Trophoblast cell (in vitro differentiated cells and primary cell): ENCODE results near the gene TTLL1.

Source experiments
- DNase-seq, 2 donors: peaks; one replicate each; pipeline ENCODE4 v3.0.0-alpha.2; 2016
- H2AFZ ChIP-seq: 2 replicates; pipeline ENCODE4 v1.6.1; 2013; ENCODE audit warnings: low read length, moderate library complexity, mild to moderate bottlenecking; ENCODE audit not compliant: insufficient read depth, poor library complexity
- H2AK5ac ChIP-seq: 2 replicates; pipeline ENCODE4 v1.6.1; 2013; ENCODE audit warnings: mild to moderate bottlenecking, low read length
- H2BK120ac ChIP-seq: 2 replicates; pipeline ENCODE4 v1.6.1; 2013; ENCODE audit warnings: low read length, mild to moderate bottlenecking, moderate library complexity; ENCODE audit not compliant: insufficient read depth, poor library complexity
- H2BK12ac ChIP-seq: 2 replicates; pipeline ENCODE4 v1.6.1; 2013; ENCODE audit warnings: mild to moderate bottlenecking, low read length, moderate library complexity
- H2BK5ac ChIP-seq: 2 replicates; pipeline ENCODE4 v1.6.1; 2013; ENCODE audit warnings: low read length, low read depth, moderate library complexity, mild to moderate bottlenecking; ENCODE audit not compliant: poor library complexity
- H3K14ac ChIP-seq: 2 replicates; pipeline ENCODE4 v1.6.1; 2013; ENCODE audit warnings: mild to moderate bottlenecking, low read length
- H3K18ac ChIP-seq: 2 replicates; pipeline ENCODE4 v1.6.1; 2013; ENCODE audit warnings: mild to moderate bottlenecking, low read length
- H3K23ac ChIP-seq: 2 replicates; pipeline ENCODE4 v1.6.1; 2013; ENCODE audit warnings: low read length
- H3K27ac ChIP-seq: 2 replicates; pipeline ENCODE4 v1.5.1; 2013; ENCODE audit warnings: low read depth, mild to moderate bottlenecking, inconsistent platforms, low read length, moderate library complexity
- H3K27me3 ChIP-seq: 2 replicates; pipeline ENCODE4 v1.6.1; 2013; ENCODE audit warnings: inconsistent platforms, mild to moderate bottlenecking, low read length, moderate library complexity; ENCODE audit not compliant: insufficient read depth
- H3K36me3 ChIP-seq, 2 experiments: 1 replicate in 1 of 2; 2 replicates in 1 of 2; pipeline ENCODE4 v1.6.1; 2013; ENCODE audit warnings: low read length in 2 of 2, mild to moderate bottlenecking in 2 of 2, moderate library complexity in 1 of 2; ENCODE audit not compliant: insufficient read depth in 2 of 2, control insufficient read depth in 1 of 2
- H3K4ac ChIP-seq: 2 replicates; pipeline ENCODE4 v1.6.1; 2013; ENCODE audit warnings: low read depth, mild to moderate bottlenecking, low read length, moderate library complexity
- H3K4me1 ChIP-seq, 2 experiments: 1 replicate in 1 of 2; 2 replicates in 1 of 2; pipeline ENCODE4 v1.6.1; 2013; ENCODE audit warnings: low read length in 2 of 2, mild to moderate bottlenecking in 2 of 2, moderate library complexity in 1 of 2; ENCODE audit not compliant: insufficient read depth in 2 of 2, control insufficient read depth in 1 of 2
- H3K4me2 ChIP-seq: 2 replicates; pipeline ENCODE4 v1.6.1; 2013; ENCODE audit warnings: inconsistent platforms, mild to moderate bottlenecking, low read length, moderate library complexity
- H3K4me3 ChIP-seq: 2 replicates; pipeline ENCODE4 v1.5.1; 2013; ENCODE audit warnings: mild to moderate bottlenecking, low read depth, low read length, inconsistent platforms
- H3K79me1 ChIP-seq: one replicate; pipeline ENCODE4 v1.6.1; 2013; ENCODE audit warnings: low read length
- H3K79me2 ChIP-seq: 2 replicates; pipeline ENCODE4 v1.6.1; 2013; ENCODE audit warnings: low read length, mild to moderate bottlenecking; ENCODE audit not compliant: control insufficient read depth, insufficient read depth, poor library complexity
- H3K9ac ChIP-seq: 2 replicates; pipeline ENCODE4 v1.6.1; 2013; ENCODE audit warnings: mild to moderate bottlenecking, low read length
- H3K9me3 ChIP-seq: 2 replicates; pipeline ENCODE4 v1.6.1; 2013; ENCODE audit warnings: low read depth, mild to moderate bottlenecking, control low read depth, inconsistent platforms, low read length; ENCODE audit not compliant: insufficient read depth
- H4K12ac ChIP-seq: 2 replicates; pipeline ENCODE4 v1.6.1; 2013; ENCODE audit warnings: low read depth, mild to moderate bottlenecking, low read length, moderate library complexity
- H4K8ac ChIP-seq: 2 replicates; pipeline ENCODE4 v1.6.1; 2013; ENCODE audit warnings: low read depth, mild to moderate bottlenecking, low read length, moderate library complexity
- H4K91ac ChIP-seq: one replicate; pipeline ENCODE4 v1.6.1; 2013; ENCODE audit warnings: low read depth, mild to moderate bottlenecking, low read length, moderate library complexity
- WGBS: extraction: QIAGEN DNeasy Blood & Tissue Kit; methylation state at CpG from one replicate; pipeline ENCODE4 v1.1.7; 2013; ENCODE audit warnings: missing lambda C conversion rate; ENCODE audit not compliant: insufficient read length, insufficient coverage; ENCODE audit errors: extremely low coverage; 5-methylcytosine and 5-hydroxymethylcytosine counted together

TTLL1 gene

GRCh38 chr22:43101306-43101705, 12.1 kb upstream of the TTLL1 start:
- Histone ChIP-seq H3K27ac (peak overlapping the region; percentile 95), H4K12ac (no peak overlapping the region), H3K27me3 (no peaks in the 10 kb centered on the region), H3K9me3 (peaks cover 14% of the 10 kb centered on the region), H3K9ac (no peak overlapping the region), H3K79me2 (peaks cover 5% of the 10 kb centered on the region), H2AK5ac (peak overlapping the region; percentile 19), H4K91ac (peak overlapping the region; percentile 67), H4K8ac (peak overlapping the region; percentile 18), H3K36me3 (peaks cover 0 to 5% of the 10 kb centered on the region in 2 experiments), H3K79me1 (peaks cover 16% of the 10 kb centered on the region), H3K18ac (peak overlapping the region; percentile 25), H3K14ac (no peak overlapping the region), H2BK120ac (peak overlapping the region; percentile 9), H3K23ac (no peak overlapping the region), H2AFZ (no peak overlapping the region), H3K4ac (no peak overlapping the region), H2BK5ac (peak overlapping the region; percentile 78), H3K4me3 (no peak overlapping the region), H2BK12ac (peak overlapping the region; percentile 32), H3K4me1 (peaks cover 24 to 27% of the 10 kb centered on the region in 2 experiments), H3K4me2 (no peak overlapping the region)
- DNase-seq = no peak
- no CpG with 5 or more reads among the region's 7 CpGs for WGBS

- H3K27me3 ChIP-seq = no peaks in the 10 kb centered on the region
- H2BK5ac ChIP-seq = peak overlapping the region; percentile 88
- no peak overlapping the region for H3K9ac ChIP-seq
- peaks cover 16% of the 10 kb centered on the region for H3K79me1 ChIP-seq
- peak overlapping the region; percentile 64 for H3K14ac ChIP-seq
- peak overlapping the region; percentile 78 for H2BK12ac ChIP-seq
- H3K4ac ChIP-seq = peak overlapping the region; percentile 53
- peaks cover 24 to 27% of the 10 kb centered on the region in 2 experiments for H3K4me1 ChIP-seq
- WGBS = no CpG with 5 or more reads among the region's 5 CpGs
- peaks cover 18% of the 10 kb centered on the region for H3K9me3 ChIP-seq
- peak overlapping the region; percentile 92 for H4K91ac ChIP-seq
- H4K12ac ChIP-seq = no peak overlapping the region
- H3K27ac ChIP-seq = peak overlapping the region; percentile 95
- H3K18ac ChIP-seq = peak overlapping the region; percentile 45
- H2BK120ac ChIP-seq = peak overlapping the region; percentile 90
- no peak overlapping the region for H3K4me3 ChIP-seq
- H2AFZ ChIP-seq = no peak overlapping the region
- peaks cover 5% of the 10 kb centered on the region for H3K79me2 ChIP-seq
- peak; percentile 70 to 85 for DNase-seq
- peak overlapping the region; percentile 64 for H4K8ac ChIP-seq
- peak overlapping the region; percentile 11 for H3K4me2 ChIP-seq
- H3K36me3 ChIP-seq = peaks cover 0 to 5% of the 10 kb centered on the region in 2 experiments
- no peak overlapping the region for H3K23ac ChIP-seq
- H2AK5ac ChIP-seq = peak overlapping the region; percentile 56
Observed at GRCh38 chr22:43100225-43100624, 11.0 kb upstream of the TTLL1 start.

- Histone ChIP-seq H3K14ac (peak overlapping the region; percentile 23), H2BK120ac (peak overlapping the region; percentile 57), H3K4me1 (peaks cover 26 to 27% of the 10 kb centered on the region in 2 experiments), H2BK12ac (peak overlapping the region; percentile 86), H3K4me2 (peak overlapping the region; percentile 14), H3K4ac (peak overlapping the region; percentile 72), H3K27me3 (no peaks in the 10 kb centered on the region), H3K79me1 (peaks cover 21% of the 10 kb centered on the region), H3K18ac (peak overlapping the region; percentile 63), H2AFZ (no peak overlapping the region), H3K9ac (no peak overlapping the region), H3K79me2 (peaks cover 6% of the 10 kb centered on the region), H4K91ac (peak overlapping the region; percentile 94), H3K27ac (peak overlapping the region; percentile 94), H2AK5ac (peak overlapping the region; percentile 67), H4K12ac (no peak overlapping the region), H3K23ac (no peak overlapping the region), H2BK5ac (peak overlapping the region; percentile 86), H3K4me3 (no peak overlapping the region), H4K8ac (peak overlapping the region; percentile 59), H3K36me3 (peaks cover 0 to 5% of the 10 kb centered on the region in 2 experiments), H3K9me3 (peaks cover 19% of the 10 kb centered on the region)
- DNase-seq = no peak
- WGBS = no CpG with 5 or more reads among the region's 4 CpGs
Observed at GRCh38 chr22:43099095-43099494, 9.9 kb upstream of the TTLL1 start.

- WGBS = no CpG with 5 or more reads among the region's 4 CpGs
- Histone ChIP-seq H3K4me2 (peak overlapping the region; percentile 42), H3K18ac (peak overlapping the region; percentile 27), H2AK5ac (no peak overlapping the region), H3K27ac (peak overlapping the region; percentile 94), H3K23ac (no peak overlapping the region), H3K27me3 (no peaks in the 10 kb centered on the region), H3K79me1 (peaks cover 20% of the 10 kb centered on the region), H2AFZ (no peak overlapping the region), H2BK12ac (peak overlapping the region; percentile 15), H3K79me2 (peaks cover 6% of the 10 kb centered on the region), H3K9me3 (peaks cover 20% of the 10 kb centered on the region), H3K4ac (no peak overlapping the region), H4K91ac (peak overlapping the region; percentile 72), H4K12ac (no peak overlapping the region), H3K4me3 (no peak overlapping the region), H3K36me3 (peaks cover 0 to 5% of the 10 kb centered on the region in 2 experiments), H2BK5ac (peak overlapping the region; percentile 86), H4K8ac (peak overlapping the region; percentile 12), H3K9ac (no peak overlapping the region), H3K4me1 (peaks cover 22 to 23% of the 10 kb centered on the region in 2 experiments), H3K14ac (no peak overlapping the region), H2BK120ac (peak overlapping the region; percentile 55)
- DNase-seq = no peak
Observed at GRCh38 chr22:43098356-43098755, 9.2 kb upstream of the TTLL1 start.
